H1 (cell line): ENCODE measurements around the gene CFAP100. TPM values are rescaled to one million over a fixed set of nuclear protein-coding genes. Genes with fewer than 3 reads are reported as not detected.
A peak's percentile ranks its signal among the peaks of the same experiment; 100 is the strongest.

Experiments used
- CBX5 ChIP-seq: fragments of 300-800, 300-1000 bp; sonication (generic); IDR thresholded peaks from 2 replicates; pipeline ENCODE4 v1.7.1; 2016; ENCODE audit warnings: antibody characterized with exemption, low read length, low read depth
- CHD2 ChIP-seq: IDR thresholded peaks from 2 replicates; pipeline ENCODE4 v1.6.1; 2012; ENCODE audit warnings: low read length, improper control_type of control experiment
- EGR1 ChIP-seq: IDR thresholded peaks from 2 replicates; pipeline ENCODE4 v1.6.1; 2011; ENCODE audit warnings: low read depth, low read length, borderline replicate concordance
- RAD21 ChIP-seq, 2 experiments: IDR thresholded peaks in 1 of 2; conservative IDR thresholded peaks in 1 of 2; 2 replicates each; pipeline ENCODE4 v1.6.1; 2011; ENCODE audit warnings: low read depth in 2 of 2, low read length in 2 of 2, improper control_type of control experiment in 1 of 2, inconsistent platforms in 1 of 2, mild to moderate bottlenecking in 1 of 2, moderate library complexity in 1 of 2
- SUZ12 ChIP-seq: fragments of 200-600 bp; sonication (generic); IDR thresholded peaks from 2 replicates; pipeline ENCODE4 v1.6.1; 2012; ENCODE audit warnings: mild to moderate bottlenecking, inconsistent platforms, low read length, moderate library complexity, mixed read lengths
- TCF12 ChIP-seq: IDR thresholded peaks from 2 replicates; pipeline ENCODE4 v1.6.1; 2011; ENCODE audit warnings: low read depth, mild to moderate bottlenecking, low read length
- USF2 ChIP-seq: IDR thresholded peaks from 2 replicates; pipeline ENCODE4 v1.6.1; 2011; ENCODE audit warnings: low read length, improper control_type of control experiment
- YY1 ChIP-seq: IDR thresholded peaks from 2 replicates; pipeline ENCODE4 v1.6.1; 2011; ENCODE audit warnings: low read depth, mild to moderate bottlenecking, low read length
- polyA plus RNA-seq, 7 experiments: library from polyadenylated mRNA; depleted of rRNA in 3 of 7; stranded (reverse) in 5 of 7; unstranded in 2 of 7; fragments of >200 nt in 5 of 7; fragments of 200-250 nt in 2 of 7; gene quantifications; 1 replicate in 5 of 7; 2 replicates in 1 of 7; 4 replicates in 1 of 7; pipeline versions ENCODE4 v1.2.1 to v1.2.3, GENCODE V29; 2011 to 2013; ENCODE audit warnings: missing spikeins in 2 of 7, mixed read lengths in 2 of 7
- total RNA-seq: library from RNA; stranded (reverse); fragmentation: NEBNext Ultra II Directional; extraction: Animal tissue kit (Norgen Biotek cat#: 25700); gene quantifications from 2 replicates; pipeline ENCODE4 v1.2.1, GENCODE V29; 2021

The CFAP100 gene
- total and polyA plus RNA-seq, 2 of the 8 experiments (the other 6 are each of a cell fraction or from before 2014, with no cell fraction given) = 0.17 TPM; not detected in 1

GRCh38 chr3:126348308-126348920, 46.3 kb upstream of the CFAP100 start (continued):
- TF ChIP-seq SUZ12 (no peak), EGR1 (no peak), YY1 (0 out of 2 replicates have a peak, but pooled peaks have one; percentile 40), CHD2 (no peak), RAD21 (IDR thresholded peaks at IDR 0.05 in 1 of 2, conservative IDR thresholded peaks at IDR 0.05 in 1 of 2; ENCODE audit: low read depth in 2 of 2, low read length in 2 of 2) (peak; percentile 44 to 68), USF2 (0 out of 2 replicates have a peak, but pooled peaks have one; percentile 27), TCF12 (no peak), CBX5 (no peak)
